ENCODE results near the gene INPP5K. TPM values are rescaled to one million over a fixed set of nuclear protein-coding genes. Genes with fewer than 3 reads are reported as not detected.

The INPP5K gene
- polyA plus RNA-seq, 1 donor from 2014 or later, result 35.8 TPM

DNA sequence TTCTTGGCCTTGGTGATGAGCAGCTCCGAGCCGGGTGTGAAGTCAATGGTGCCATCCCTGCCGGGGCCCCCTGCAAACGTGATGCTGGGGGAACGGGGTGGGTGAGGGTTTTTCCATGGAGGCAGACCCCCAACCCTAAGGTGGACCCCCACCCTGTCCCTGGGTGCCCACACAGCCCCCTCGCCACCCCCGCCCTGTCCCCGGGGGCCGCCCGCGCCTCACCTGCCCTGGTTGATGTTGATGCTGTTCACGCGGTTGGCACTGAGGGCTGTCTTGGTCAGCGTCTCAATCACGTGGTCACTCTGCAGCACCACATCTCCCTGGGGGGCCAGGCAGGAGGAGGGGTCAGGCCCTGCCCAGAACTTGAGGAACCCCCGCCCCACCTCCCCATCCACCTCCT is 49.2 kb downstream of the INPP5K start:
- no peak overlapping the region for H3K9ac ChIP-seq (ENCODE audit: low read length)
- H3K79me2 ChIP-seq (replicated peaks; ENCODE audit: insufficient read depth, low read length), result no peaks in the 10 kb centered on the region
- H3K9me2 ChIP-seq (ENCODE audit: insufficient read depth, low read length), result no peaks in the 10 kb centered on the region
- no peaks in the 10 kb centered on the region for H3K9me3 ChIP-seq (ENCODE audit: low read length)
- H3F3A ChIP-seq (ENCODE audit: insufficient read depth, low read length, poor library complexity, severe bottlenecking), result no peaks in the 10 kb centered on the region
- H2AFZ ChIP-seq (ENCODE audit: low read depth, low read length), result no peak overlapping the region
- H3K36me3 ChIP-seq (ENCODE audit: insufficient read depth, low read length), result no peaks in the 10 kb centered on the region
- TF ChIP-seq EZH2 (IDR thresholded peaks at IDR 0.05; ENCODE audit: borderline replicate concordance, insufficient read depth, low read length, poor library complexity, severe bottlenecking) (no peak), POLR2AphosphoS5 (IDR thresholded peaks at IDR 0.05) (no peak), TAF1 (IDR thresholded peaks at IDR 0.05; ENCODE audit: low read depth) (no peak), EP300 (conservative IDR thresholded peaks at IDR 0.05; ENCODE audit: poor library complexity, severe bottlenecking) (no peak), SMC3 (conservative IDR thresholded peaks at IDR 0.05; ENCODE audit: poor library complexity) (no peak), MXI1 (conservative IDR thresholded peaks at IDR 0.05; ENCODE audit: poor library complexity, severe bottlenecking) (no peak), RAD21 (conservative IDR thresholded peaks at IDR 0.05) (no peak)
- TF ChIP-seq, protein P1, sequence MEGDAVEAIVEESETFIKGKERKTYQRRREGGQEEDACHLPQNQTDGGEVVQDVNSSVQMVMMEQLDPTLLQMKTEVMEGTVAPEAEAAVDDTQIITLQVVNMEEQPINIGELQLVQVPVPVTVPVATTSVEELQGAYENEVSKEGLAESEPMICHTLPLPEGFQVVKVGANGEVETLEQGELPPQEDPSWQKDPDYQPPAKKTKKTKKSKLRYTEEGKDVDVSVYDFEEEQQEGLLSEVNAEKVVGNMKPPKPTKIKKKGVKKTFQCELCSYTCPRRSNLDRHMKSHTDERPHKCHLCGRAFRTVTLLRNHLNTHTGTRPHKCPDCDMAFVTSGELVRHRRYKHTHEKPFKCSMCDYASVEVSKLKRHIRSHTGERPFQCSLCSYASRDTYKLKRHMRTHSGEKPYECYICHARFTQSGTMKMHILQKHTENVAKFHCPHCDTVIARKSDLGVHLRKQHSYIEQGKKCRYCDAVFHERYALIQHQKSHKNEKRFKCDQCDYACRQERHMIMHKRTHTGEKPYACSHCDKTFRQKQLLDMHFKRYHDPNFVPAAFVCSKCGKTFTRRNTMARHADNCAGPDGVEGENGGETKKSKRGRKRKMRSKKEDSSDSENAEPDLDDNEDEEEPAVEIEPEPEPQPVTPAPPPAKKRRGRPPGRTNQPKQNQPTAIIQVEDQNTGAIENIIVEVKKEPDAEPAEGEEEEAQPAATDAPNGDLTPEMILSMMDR (IDR thresholded peaks at IDR 0.05; ENCODE audit: poor library complexity, severe bottlenecking), result no peak
- TF ChIP-seq, protein P2, sequence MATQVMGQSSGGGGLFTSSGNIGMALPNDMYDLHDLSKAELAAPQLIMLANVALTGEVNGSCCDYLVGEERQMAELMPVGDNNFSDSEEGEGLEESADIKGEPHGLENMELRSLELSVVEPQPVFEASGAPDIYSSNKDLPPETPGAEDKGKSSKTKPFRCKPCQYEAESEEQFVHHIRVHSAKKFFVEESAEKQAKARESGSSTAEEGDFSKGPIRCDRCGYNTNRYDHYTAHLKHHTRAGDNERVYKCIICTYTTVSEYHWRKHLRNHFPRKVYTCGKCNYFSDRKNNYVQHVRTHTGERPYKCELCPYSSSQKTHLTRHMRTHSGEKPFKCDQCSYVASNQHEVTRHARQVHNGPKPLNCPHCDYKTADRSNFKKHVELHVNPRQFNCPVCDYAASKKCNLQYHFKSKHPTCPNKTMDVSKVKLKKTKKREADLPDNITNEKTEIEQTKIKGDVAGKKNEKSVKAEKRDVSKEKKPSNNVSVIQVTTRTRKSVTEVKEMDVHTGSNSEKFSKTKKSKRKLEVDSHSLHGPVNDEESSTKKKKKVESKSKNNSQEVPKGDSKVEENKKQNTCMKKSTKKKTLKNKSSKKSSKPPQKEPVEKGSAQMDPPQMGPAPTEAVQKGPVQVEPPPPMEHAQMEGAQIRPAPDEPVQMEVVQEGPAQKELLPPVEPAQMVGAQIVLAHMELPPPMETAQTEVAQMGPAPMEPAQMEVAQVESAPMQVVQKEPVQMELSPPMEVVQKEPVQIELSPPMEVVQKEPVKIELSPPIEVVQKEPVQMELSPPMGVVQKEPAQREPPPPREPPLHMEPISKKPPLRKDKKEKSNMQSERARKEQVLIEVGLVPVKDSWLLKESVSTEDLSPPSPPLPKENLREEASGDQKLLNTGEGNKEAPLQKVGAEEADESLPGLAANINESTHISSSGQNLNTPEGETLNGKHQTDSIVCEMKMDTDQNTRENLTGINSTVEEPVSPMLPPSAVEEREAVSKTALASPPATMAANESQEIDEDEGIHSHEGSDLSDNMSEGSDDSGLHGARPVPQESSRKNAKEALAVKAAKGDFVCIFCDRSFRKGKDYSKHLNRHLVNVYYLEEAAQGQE (IDR thresholded peaks at IDR 0.05; ENCODE audit: borderline replicate concordance), result no peak
- no peaks in the 10 kb centered on the region for H4K20me1 ChIP-seq (ENCODE audit: insufficient read depth)
- H3K27me3 ChIP-seq (ENCODE audit: insufficient read depth, low read depth, low read length), result no peaks in the 10 kb centered on the region
- H3K27ac ChIP-seq (ENCODE audit: low read length), result no peak overlapping the region
- no peak overlapping the region for H3K4me3 ChIP-seq (ENCODE audit: low read length)
- H3K4me2 ChIP-seq (ENCODE audit: low read length), result no peak overlapping the region

DNA sequence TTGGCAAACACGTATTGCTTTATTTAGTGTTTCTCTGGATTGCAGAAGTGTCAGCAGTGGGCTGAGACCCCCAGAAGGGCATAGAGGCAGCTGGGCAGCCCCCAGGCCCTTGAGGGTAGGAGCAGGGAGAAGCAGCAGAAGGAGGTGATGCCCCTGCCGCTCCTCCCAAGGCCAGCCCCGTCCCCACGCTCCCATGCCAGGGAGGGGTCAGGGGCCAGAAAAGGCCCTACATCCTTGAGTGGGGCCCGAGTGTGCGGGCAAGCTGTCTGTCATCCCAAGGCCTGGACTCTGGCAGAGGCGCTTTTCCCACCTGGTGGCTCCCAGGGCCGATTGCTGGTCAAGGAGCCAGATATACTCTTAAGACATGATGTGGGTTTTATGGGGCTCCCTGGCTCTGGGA is 52.2 kb downstream of the INPP5K start:
- no peak overlapping the region for H3K4me2 ChIP-seq (ENCODE audit: low read length)
- H3F3A ChIP-seq (ENCODE audit: insufficient read depth, low read length, poor library complexity, severe bottlenecking), result no peaks in the 10 kb centered on the region
- no peak overlapping the region for H3K27ac ChIP-seq (ENCODE audit: low read length)
- H2AFZ ChIP-seq (ENCODE audit: low read depth, low read length), result no peak overlapping the region
- TF ChIP-seq, protein P1 (IDR thresholded peaks at IDR 0.05; ENCODE audit: poor library complexity, severe bottlenecking), result no peak
- no peak for TF ChIP-seq MXI1 (conservative IDR thresholded peaks at IDR 0.05; ENCODE audit: poor library complexity, severe bottlenecking)
- TF ChIP-seq RAD21 (conservative IDR thresholded peaks at IDR 0.05), result no peak
- no peak for TF ChIP-seq TAF1 (IDR thresholded peaks at IDR 0.05; ENCODE audit: low read depth)
- no peak for TF ChIP-seq EZH2 (IDR thresholded peaks at IDR 0.05; ENCODE audit: borderline replicate concordance, insufficient read depth, low read length, poor library complexity, severe bottlenecking)
- TF ChIP-seq, protein P2 (IDR thresholded peaks at IDR 0.05; ENCODE audit: borderline replicate concordance), result no peak
- TF ChIP-seq POLR2AphosphoS5 (IDR thresholded peaks at IDR 0.05), result no peak
- no peak for TF ChIP-seq EP300 (conservative IDR thresholded peaks at IDR 0.05; ENCODE audit: poor library complexity, severe bottlenecking)
- no peak for TF ChIP-seq SMC3 (conservative IDR thresholded peaks at IDR 0.05; ENCODE audit: poor library complexity)
- H3K79me2 ChIP-seq (replicated peaks; ENCODE audit: insufficient read depth, low read length), result no peaks in the 10 kb centered on the region
- no peaks in the 10 kb centered on the region for H3K36me3 ChIP-seq (ENCODE audit: insufficient read depth, low read length)
- H3K9ac ChIP-seq (ENCODE audit: low read length), result no peak overlapping the region
- no peaks in the 10 kb centered on the region for H3K9me2 ChIP-seq (ENCODE audit: insufficient read depth, low read length)
- no peaks in the 10 kb centered on the region for H4K20me1 ChIP-seq (ENCODE audit: insufficient read depth)
- no peaks in the 10 kb centered on the region for H3K27me3 ChIP-seq (ENCODE audit: insufficient read depth, low read depth, low read length)
- H3K4me3 ChIP-seq (ENCODE audit: low read length), result no peak overlapping the region
- H3K9me3 ChIP-seq (ENCODE audit: low read length), result no peaks in the 10 kb centered on the region

All from neural cell (in vitro differentiated cells).